Limb (tissue), 2 donors: ENCODE results near the gene MED9.
"Not testable (repeated sequence)": the region's sequence is repeated elsewhere in the genome, so short reads cannot be mapped to it uniquely, and the experiment has no call there.

ENCODE experiments used
- DNase-seq, 2 donors: peaks; one replicate each; pipeline ENCODE4 v3.0.0-alpha.2; 2016; ENCODE audit errors: extremely low spot score in 2 of 2

MED9 gene

GRCh38 chr17:17454700-17455099 is 22.1 kb upstream of the MED9 start:
- DNase-seq, result not testable (repeated sequence)

- DNase-seq, result no peak
These were observed 21.6 kb upstream of the MED9 start for GRCh38 chr17:17455173-17455572.

GRCh38 chr17:17456251-17456650 is 20.5 kb upstream of the MED9 start:
- DNase-seq, result no peak

GRCh38 chr17:17457680-17458079 is 19.1 kb upstream of the MED9 start:
- DNase-seq, result no peak

GRCh38 chr17:17460038-17460437 is 16.8 kb upstream of the MED9 start:
- DNase-seq, result no peak

- DNase-seq, result no peak
These were observed 14.6 kb upstream of the MED9 start for GRCh38 chr17:17462048-17462824.

- DNase-seq, result no peak
These were observed 13.0 kb upstream of the MED9 start for GRCh38 chr17:17463821-17464220.

- DNase-seq, result not testable (repeated sequence)
These were observed 10.9 kb upstream of the MED9 start for GRCh38 chr17:17465878-17466277.

GRCh38 chr17:17466511-17466910 is 10.3 kb upstream of the MED9 start:
- DNase-seq, result no peak

GRCh38 chr17:17467016-17467415 is 9.8 kb upstream of the MED9 start:
- DNase-seq, result no peak

GRCh38 chr17:17467720-17468119 is 9.1 kb upstream of the MED9 start:
- no peak for DNase-seq

GRCh38 chr17:17468217-17469010 is 8.4 kb upstream of the MED9 start:
- DNase-seq, result no peak

GRCh38 chr17:17469358-17469757 is 7.4 kb upstream of the MED9 start:
- DNase-seq, result no peak

GRCh38 chr17:17469996-17470395 is 6.8 kb upstream of the MED9 start:
- no peak for DNase-seq

- DNase-seq, result no peak
These were observed 4.4 kb upstream of the MED9 start for GRCh38 chr17:17472333-17472920.

- no peak for DNase-seq
These were observed 2.5 kb upstream of the MED9 start for GRCh38 chr17:17474341-17474740.

GRCh38 chr17:17479209-17479608 is 2.4 kb downstream of the MED9 start:
- DNase-seq, result no peak

GRCh38 chr17:17480593-17481148 is 3.9 kb downstream of the MED9 start:
- DNase-seq, result no peak

- no peak for DNase-seq
These were observed 5.1 kb downstream of the MED9 start for GRCh38 chr17:17481860-17482259.

- DNase-seq, result no peak
These were observed 7.7 kb downstream of the MED9 start for GRCh38 chr17:17484451-17484899.

- DNase-seq, result no peak
These were observed 8.6 kb downstream of the MED9 start for GRCh38 chr17:17485420-17485819.

GRCh38 chr17:17486416-17486815 is 9.6 kb downstream of the MED9 start:
- not testable (repeated sequence) for DNase-seq
